ENCODE measurements around the gene LCE6A.

The LCE6A gene

GRCh38 chr1:152855661-152856060 is 13.0 kb downstream of the LCE6A start:
- H3K27ac ChIP-seq: no peak overlapping the region
- no peaks in the 10 kb centered on the region for H4K20me1 ChIP-seq (ENCODE audit: insufficient read depth)
- no peak overlapping the region for H2AFZ ChIP-seq (ENCODE audit: low read depth)
- no peaks in the 10 kb centered on the region for H3K36me3 ChIP-seq (ENCODE audit: insufficient read depth)
- no peaks in the 10 kb centered on the region for H3K27me3 ChIP-seq (ENCODE audit: insufficient read depth, low read depth)
- H3K4me3 ChIP-seq (IDR thresholded peaks at IDR 0.05; ENCODE audit: insufficient read depth, low read depth, low read length): no peak overlapping the region
- no peak overlapping the region for H3K9ac ChIP-seq
- TF ChIP-seq CTCF (conservative IDR thresholded peaks at IDR 0.05; ENCODE audit: low read depth, low read length): no peak
- H3K4me1 ChIP-seq (ENCODE audit: low read depth, poor library complexity, severe bottlenecking): no peaks in the 10 kb centered on the region
- no peaks in the 10 kb centered on the region for H3K79me2 ChIP-seq (ENCODE audit: insufficient read depth, low read depth)
- H3K4me2 ChIP-seq: no peak overlapping the region

- Histone ChIP-seq H3K4me1 (ENCODE audit: low read depth, poor library complexity, severe bottlenecking) (no peaks in the 10 kb centered on the region), H3K9ac (no peak overlapping the region), H2AFZ (ENCODE audit: low read depth) (no peak overlapping the region), H3K4me3 (IDR thresholded peaks at IDR 0.05; ENCODE audit: insufficient read depth, low read depth, low read length) (no peak overlapping the region), H4K20me1 (ENCODE audit: insufficient read depth) (no peaks in the 10 kb centered on the region), H3K27me3 (ENCODE audit: insufficient read depth, low read depth) (no peaks in the 10 kb centered on the region), H3K4me2 (no peak overlapping the region), H3K27ac (no peak overlapping the region), H3K36me3 (ENCODE audit: insufficient read depth) (no peaks in the 10 kb centered on the region), H3K79me2 (ENCODE audit: insufficient read depth, low read depth) (no peaks in the 10 kb centered on the region)
- TF ChIP-seq CTCF (conservative IDR thresholded peaks at IDR 0.05; ENCODE audit: low read depth, low read length): no peak
Measured at GRCh38 chr1:152858062-152858461, 15.4 kb downstream of the LCE6A start.

- H3K79me2 ChIP-seq (ENCODE audit: insufficient read depth, low read depth): no peaks in the 10 kb centered on the region
- H3K27ac ChIP-seq: no peak within 1 kb of the TSS
- no peak within 1 kb of the TSS for H3K4me3 ChIP-seq (IDR thresholded peaks at IDR 0.05; ENCODE audit: insufficient read depth, low read depth, low read length)
- H3K27me3 ChIP-seq (ENCODE audit: insufficient read depth, low read depth): no peaks in the 10 kb centered on the region
- no peaks in the 10 kb centered on the region for H3K36me3 ChIP-seq (ENCODE audit: insufficient read depth)
- no peak within 1 kb of the TSS for H2AFZ ChIP-seq (ENCODE audit: low read depth)
- no peak for TF ChIP-seq CTCF (conservative IDR thresholded peaks at IDR 0.05; ENCODE audit: low read depth, low read length)
- no peaks in the 10 kb centered on the region for H3K4me1 ChIP-seq (ENCODE audit: low read depth, poor library complexity, severe bottlenecking)
- no peak within 1 kb of the TSS for H3K4me2 ChIP-seq
- H3K9ac ChIP-seq: no peak within 1 kb of the TSS
- H4K20me1 ChIP-seq (ENCODE audit: insufficient read depth): no peaks in the 10 kb centered on the region
Measured at GRCh38 chr1:152859696-152860095, 17.0 kb downstream of the LCE6A start, which contains the start of gene LCE7A. LCE7A (plus strand) TSS chr1:152859996; CDS start chr1:152860698, 702 bp downstream.

DNA sequence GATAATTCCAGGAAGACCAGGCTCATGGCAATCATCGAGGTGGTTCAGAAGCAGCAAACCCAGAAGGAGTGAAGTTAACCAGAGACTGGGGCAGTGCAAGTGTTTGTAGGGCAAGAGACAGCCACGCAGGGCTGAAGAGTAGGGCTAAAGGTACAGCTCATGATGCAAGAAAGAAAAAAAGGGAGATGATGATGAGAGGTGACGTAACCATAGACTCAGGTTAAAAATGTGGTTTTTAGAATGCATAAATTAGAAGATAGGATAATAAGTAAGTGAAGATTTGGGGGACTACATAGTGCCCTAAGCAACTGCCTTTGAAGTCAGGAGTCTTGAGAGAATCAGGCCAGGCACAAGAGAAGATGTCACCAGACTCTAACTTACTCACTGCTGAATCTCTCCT is 17.5 kb downstream of the LCE6A start:
- Histone ChIP-seq H3K4me3 (IDR thresholded peaks at IDR 0.05; ENCODE audit: insufficient read depth, low read depth, low read length) (no peak overlapping the region), H3K27ac (no peak overlapping the region)

More for the DNA sequence above, 17.5 kb downstream of the LCE6A start:
- no peaks in the 10 kb centered on the region for H3K79me2 ChIP-seq (ENCODE audit: insufficient read depth, low read depth)
- no peak overlapping the region for H2AFZ ChIP-seq (ENCODE audit: low read depth)
- no peaks in the 10 kb centered on the region for H3K36me3 ChIP-seq (ENCODE audit: insufficient read depth)
- H3K27me3 ChIP-seq (ENCODE audit: insufficient read depth, low read depth): no peaks in the 10 kb centered on the region
- no peaks in the 10 kb centered on the region for H4K20me1 ChIP-seq (ENCODE audit: insufficient read depth)
- no peak overlapping the region for H3K9ac ChIP-seq
- no peaks in the 10 kb centered on the region for H3K4me1 ChIP-seq (ENCODE audit: low read depth, poor library complexity, severe bottlenecking)
- H3K4me2 ChIP-seq: no peak overlapping the region
- TF ChIP-seq CTCF (conservative IDR thresholded peaks at IDR 0.05; ENCODE audit: low read depth, low read length): no peak
